OCI-LY7 (cell line): ENCODE results near the gene NCKAP1. TPM values are rescaled to one million over a fixed set of nuclear protein-coding genes. Genes with fewer than 3 reads are reported as not detected.

Source experiments
- BruUV-seq: library from RNA; stranded (reverse); fragments of 400-500 nt; replicated peaks from 2 replicates; lab custom pipeline; 2021; lab: Mats Ljungman, UMichigan
- CTCF ChIA-PET: fragments of 300-600 bp; sonication (Branson Sonifier 250); formaldehyde crosslinking; loops from one replicate; lab custom pipeline; 2022; ENCODE audit warnings: antibody characterized with exemption; ENCODE audit not compliant: unreplicated experiment; lab: Charles Lee
- POLR2A ChIA-PET: fragments of 300-600 bp; sonication (Branson Sonifier 250); formaldehyde crosslinking; loops from one replicate; lab custom pipeline; 2022; ENCODE audit warnings: antibody characterized with exemption; lab: Charles Lee
- DNase-seq: peaks from one replicate; pipeline ENCODE4 v3.0.0-alpha.2; 2015; ENCODE audit warnings: low spot score
- H2AFZ ChIP-seq: fragments of 200-600 bp; sonication (generic), shearing (Covaris generic); 2 replicates; pipeline ENCODE4 v1.6.1; 2014; ENCODE audit warnings: mild to moderate bottlenecking, antibody characterized with exemption, low read length, moderate library complexity
- H3K27ac ChIP-seq: fragments of 200-600 bp; sonication (generic); 2 replicates; pipeline ENCODE4 v1.5.1; 2014; ENCODE audit warnings: mixed run types, low read depth, mild to moderate bottlenecking, moderate library complexity, low read length, inconsistent platforms; ENCODE audit not compliant: poor library complexity, severe bottlenecking
- H3K36me3 ChIP-seq: fragments of 200-600 bp; sonication (generic); 2 replicates; pipeline ENCODE4 v1.6.1; 2014; ENCODE audit warnings: mild to moderate bottlenecking, antibody characterized with exemption, low read length, moderate library complexity, mixed read lengths; ENCODE audit not compliant: insufficient read depth
- H3K4me1 ChIP-seq: fragments of 200-600 bp; sonication (generic); 2 replicates; pipeline ENCODE4 v1.5.1; 2014; ENCODE audit warnings: mild to moderate bottlenecking, low read length; ENCODE audit not compliant: insufficient read depth, poor library complexity, severe bottlenecking
- H3K4me2 ChIP-seq: fragments of 200-600 bp; sonication (generic); 2 replicates; pipeline ENCODE4 v1.6.1; 2014; ENCODE audit warnings: mild to moderate bottlenecking, low read length
- H3K4me3 ChIP-seq: fragments of 200-600 bp; sonication (generic); 2 replicates; pipeline ENCODE4 v1.5.1; 2014; ENCODE audit warnings: mild to moderate bottlenecking, low read depth, low read length; ENCODE audit not compliant: poor library complexity, severe bottlenecking
- H3K79me2 ChIP-seq: fragments of 200-600 bp; sonication (generic); 2 replicates; pipeline ENCODE4 v1.6.1; 2016; ENCODE audit warnings: low read depth, mild to moderate bottlenecking, low read length, moderate library complexity, mixed read lengths; ENCODE audit not compliant: insufficient read depth
- H3K9me2 ChIP-seq: fragments of 200-600 bp; sonication (generic); 2 replicates; pipeline ENCODE4 v1.6.1; 2016; ENCODE audit warnings: mild to moderate bottlenecking, low read length, mixed read lengths; ENCODE audit not compliant: insufficient read depth
- H3K9me3 ChIP-seq: fragments of 200-600 bp; sonication (generic); 2 replicates; pipeline ENCODE4 v1.6.1; 2014; ENCODE audit warnings: mild to moderate bottlenecking, mixed run types, low read length, mixed read lengths
- H4K20me1 ChIP-seq: fragments of 200-600 bp; sonication (generic); 2 replicates; pipeline ENCODE4 v1.6.1; 2014; ENCODE audit warnings: mild to moderate bottlenecking, antibody characterized with exemption, low read length, moderate library complexity, mixed read lengths; ENCODE audit not compliant: insufficient read depth
- EZH2phosphoT487 ChIP-seq: fragments of 200-600 bp; sonication (generic); IDR thresholded peaks from 2 replicates; pipeline ENCODE4 v1.6.1; 2018; ENCODE audit warnings: low read depth, borderline replicate concordance, mild to moderate bottlenecking, mixed run types, antibody characterized with exemption, low read length, moderate library complexity, mixed read lengths
- intact Hi-C: fragments of 100-400 bp; cut with micrococcal nuclease; formaldehyde crosslinking; loops from one replicate; pipeline ENCODE4 v1.10.0; 2022; ENCODE audit not compliant: unreplicated experiment
- total RNA-seq, 2 experiments: library from RNA; depleted of rRNA in 1 of 2; stranded (reverse); fragments of >200 nt in 1 of 2; shearing (Covaris generic) in 1 of 2; gene quantifications; 2 replicates each; pipeline ENCODE4 v1.2.3, GENCODE V29; 2014 to 2022
- TF ChIP-seq, protein P1 (sequence below): fragments of 200-600 bp; sonication (generic); conservative IDR thresholded peaks from 2 replicates; pipeline ENCODE4 v1.5.1; 2014; ENCODE audit warnings: mild to moderate bottlenecking, antibody characterized with exemption, low read length, moderate library complexity, mixed read lengths

Gene NCKAP1
- total RNA-seq, 2 experiments from 2014 or later, result 0.06 to 0.55 TPM

DNA sequence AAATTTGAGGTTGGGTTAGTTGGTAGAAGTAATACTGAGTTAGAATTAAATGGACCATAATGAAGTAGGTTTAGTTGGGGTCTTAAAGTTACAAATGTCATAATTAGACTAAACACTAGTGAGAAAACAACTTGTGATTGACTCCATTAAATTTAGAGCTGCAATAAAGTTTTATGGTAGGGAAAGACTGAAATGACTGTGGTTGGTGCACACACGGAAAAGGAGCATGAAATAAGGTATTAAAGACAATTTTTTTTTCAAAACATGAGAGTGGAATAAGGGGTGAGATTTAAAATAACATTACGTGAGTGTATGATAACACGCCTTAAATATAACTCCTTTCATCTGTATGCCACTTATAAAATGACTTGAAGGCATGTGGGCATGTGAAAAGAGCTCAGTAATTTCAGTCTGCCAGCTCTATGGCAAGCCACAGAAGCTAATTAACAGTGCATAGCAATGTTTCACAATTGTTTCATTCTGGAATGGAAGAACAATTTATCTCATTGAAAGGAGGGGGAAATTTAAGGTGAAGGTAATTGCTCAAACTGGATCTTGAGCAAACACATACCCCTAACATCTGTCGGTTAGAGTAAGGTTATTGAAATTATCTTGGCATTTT, 173.2 kb downstream of the NCKAP1 start:
- ChIA-PET POLR2A (no interaction called here), CTCF (no interaction called here)
- Histone ChIP-seq H3K4me2 (no peak overlapping the region), H3K36me3 (no peaks in the 10 kb centered on the region), H3K9me2 (no peaks in the 10 kb centered on the region), H3K27ac (no peak overlapping the region), H4K20me1 (no peaks in the 10 kb centered on the region), H3K9me3 (no peaks in the 10 kb centered on the region), H3K79me2 (no peaks in the 10 kb centered on the region), H3K4me3 (no peak overlapping the region), H3K4me1 (peaks cover 28% of the 10 kb centered on the region), H2AFZ (peak overlapping the region; percentile 38)
- no peak for DNase-seq
- intact Hi-C loops, result no loop called here
- BruUV-seq, result no TSS peak
- no peak for TF ChIP-seq EZH2phosphoT487
- TF ChIP-seq, protein P1, sequence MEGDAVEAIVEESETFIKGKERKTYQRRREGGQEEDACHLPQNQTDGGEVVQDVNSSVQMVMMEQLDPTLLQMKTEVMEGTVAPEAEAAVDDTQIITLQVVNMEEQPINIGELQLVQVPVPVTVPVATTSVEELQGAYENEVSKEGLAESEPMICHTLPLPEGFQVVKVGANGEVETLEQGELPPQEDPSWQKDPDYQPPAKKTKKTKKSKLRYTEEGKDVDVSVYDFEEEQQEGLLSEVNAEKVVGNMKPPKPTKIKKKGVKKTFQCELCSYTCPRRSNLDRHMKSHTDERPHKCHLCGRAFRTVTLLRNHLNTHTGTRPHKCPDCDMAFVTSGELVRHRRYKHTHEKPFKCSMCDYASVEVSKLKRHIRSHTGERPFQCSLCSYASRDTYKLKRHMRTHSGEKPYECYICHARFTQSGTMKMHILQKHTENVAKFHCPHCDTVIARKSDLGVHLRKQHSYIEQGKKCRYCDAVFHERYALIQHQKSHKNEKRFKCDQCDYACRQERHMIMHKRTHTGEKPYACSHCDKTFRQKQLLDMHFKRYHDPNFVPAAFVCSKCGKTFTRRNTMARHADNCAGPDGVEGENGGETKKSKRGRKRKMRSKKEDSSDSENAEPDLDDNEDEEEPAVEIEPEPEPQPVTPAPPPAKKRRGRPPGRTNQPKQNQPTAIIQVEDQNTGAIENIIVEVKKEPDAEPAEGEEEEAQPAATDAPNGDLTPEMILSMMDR, result no peak

- CTCF ChIA-PET, result no interaction called here
- intact Hi-C loops, result no loop called here
- H3K4me1 ChIP-seq, result peaks cover 22% of the 10 kb centered on the region
- POLR2A ChIA-PET, result interaction anchor here (0.6 to 1.2 kb wide), 4 partner anchors 8 to 1100 kb away, joined by 3 to 5 read pairs (median 4); no protein-coding TSS in a partner anchor
- H3K9me2 ChIP-seq, result no peaks in the 10 kb centered on the region
- H2AFZ ChIP-seq, result 0 out of 2 replicates have a peak overlapping the region, but pooled peaks have one; percentile 22
- DNase-seq, result no peak
- no TSS peak for BruUV-seq
- H4K20me1 ChIP-seq, result no peaks in the 10 kb centered on the region
- TF ChIP-seq, protein P1, result no peak
- TF ChIP-seq EZH2phosphoT487, result no peak
- no peaks in the 10 kb centered on the region for H3K36me3 ChIP-seq
- H3K79me2 ChIP-seq, result no peaks in the 10 kb centered on the region
- no peak overlapping the region for H3K27ac ChIP-seq
- H3K9me3 ChIP-seq, result no peaks in the 10 kb centered on the region
- no peak overlapping the region for H3K4me2 ChIP-seq
- no peak overlapping the region for H3K4me3 ChIP-seq
These were observed 174.6 kb downstream of the NCKAP1 start for GRCh38 chr2:182863642-182864041.

- DNase-seq, result no peak
- Histone ChIP-seq H3K4me3 (no peak overlapping the region), H3K4me1 (peaks cover 7% of the 10 kb centered on the region), H2AFZ (peak overlapping the region; percentile 64; the same call in 1 of the 2 replicates), H4K20me1 (no peaks in the 10 kb centered on the region), H3K36me3 (no peaks in the 10 kb centered on the region), H3K79me2 (no peaks in the 10 kb centered on the region), H3K9me3 (peaks cover 6% of the 10 kb centered on the region; the same call in 1 of the 2 replicates), H3K9me2 (no peaks in the 10 kb centered on the region), H3K27ac (no peak overlapping the region), H3K4me2 (no peak overlapping the region)
- BruUV-seq, result no TSS peak
- ChIA-PET POLR2A (interaction anchor here (1.0 to 1.4 kb wide), 3 partner anchors 16 to 118 kb away, joined by 3 read pairs; no protein-coding TSS in a partner anchor), CTCF (no interaction called here)
- intact Hi-C loops, result no loop called here
- no peak for TF ChIP-seq EZH2phosphoT487
- TF ChIP-seq, protein P1, result no peak
These were observed 176.2 kb downstream of the NCKAP1 start for GRCh38 chr2:182862091-182862490.
